Measurements from ENCODE around the gene MGAT3. TPM values are rescaled to one million over a fixed set of nuclear protein-coding genes. Genes with fewer than 3 reads are reported as not detected.

Gene MGAT3
- total and polyA plus RNA-seq, 2 donors (not counting 3 experiments of a cell fraction or from before 2014, with no cell fraction given) = not detected

- no peaks in the 10 kb centered on the region for H3K9me3 ChIP-seq (replicated peaks; ENCODE audit: control insufficient read depth, insufficient read depth, low read length)
- no peaks in the 10 kb centered on the region for H3K79me2 ChIP-seq (ENCODE audit: control insufficient read depth, insufficient read depth, low read length)
- no peak overlapping the region for H3K4me2 ChIP-seq (ENCODE audit: insufficient read depth, low read length)
- no peaks in the 10 kb centered on the region for H3K9me1 ChIP-seq (replicated peaks; ENCODE audit: control insufficient read depth, extremely low read depth, insufficient read depth, low read length)
- DNase-seq (ENCODE audit: low read depth, low spot score) = no peak
- H3K4me3 ChIP-seq (replicated peaks in 1 of 3; ENCODE audit: insufficient read depth in 1 of 3, low read depth in 1 of 3, low read length in 3 of 3) = no peak overlapping the region
- no peaks in the 10 kb centered on the region for H3K36me3 ChIP-seq (ENCODE audit: control insufficient read depth in 2 of 2, extremely low read depth in 1 of 2, insufficient read depth in 2 of 2, low read length in 2 of 2)
- H4K20me1 ChIP-seq (replicated peaks; ENCODE audit: control insufficient read depth, extremely low read depth, insufficient read depth, low read length) = no peaks in the 10 kb centered on the region
- no peak overlapping the region for H2AFZ ChIP-seq (ENCODE audit: low read depth, low read length)
- TF ChIP-seq EZH2 (IDR thresholded peaks at IDR 0.05; ENCODE audit: borderline replicate concordance, low read depth, low read length, severe bottlenecking) = no peak
- no peak for TF ChIP-seq FOS (IDR thresholded peaks at IDR 0.05; ENCODE audit: borderline replicate concordance, insufficient read depth, low read length)
- TF ChIP-seq, protein P1, sequence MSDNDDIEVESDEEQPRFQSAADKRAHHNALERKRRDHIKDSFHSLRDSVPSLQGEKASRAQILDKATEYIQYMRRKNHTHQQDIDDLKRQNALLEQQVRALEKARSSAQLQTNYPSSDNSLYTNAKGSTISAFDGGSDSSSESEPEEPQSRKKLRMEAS (IDR thresholded peaks at IDR 0.05; ENCODE audit: insufficient read depth, insufficient read length) = no peak
- no peak for TF ChIP-seq CTCF (IDR thresholded peaks at IDR 0.05; ENCODE audit: extremely low read depth in 1 of 2, insufficient read depth in 1 of 2, low read depth in 1 of 2, low read length in 2 of 2)
- TF ChIP-seq POLR2A (IDR thresholded peaks at IDR 0.05; ENCODE audit: low read depth, low read length) = no peak
- no peak for TF ChIP-seq JUN (IDR thresholded peaks at IDR 0.05; ENCODE audit: borderline replicate concordance, insufficient read depth, insufficient read length, low read depth)
- no peak for TF ChIP-seq MYC (IDR thresholded peaks at IDR 0.05; ENCODE audit: low read depth, low read length)
- no peak for TF ChIP-seq POLR2AphosphoS5 (IDR thresholded peaks at IDR 0.05; ENCODE audit: insufficient read depth, low read depth, low read length)
- TF ChIP-seq GATA2 (IDR thresholded peaks at IDR 0.05; ENCODE audit: insufficient read depth, insufficient read length, low read depth, low read length) = no peak
- H3K27ac ChIP-seq (ENCODE audit: insufficient read depth, low read depth, low read length) = no peak overlapping the region
- no peaks in the 10 kb centered on the region for H3K4me1 ChIP-seq (ENCODE audit: control insufficient read depth, extremely low read depth, insufficient read depth, low read length)
- ChIA-PET CTCF (no interaction called here), POLR2A (interaction anchor here (0.5 kb wide), 1 partner anchor 12 kb away, joined by 6 read pairs; no protein-coding TSS in a partner anchor)
- intact Hi-C loops (cut with micrococcal nuclease) = no loop called here
- BruUV-seq (replicated peaks) = no TSS peak
- H3K27me3 ChIP-seq (ENCODE audit: control insufficient read depth in 2 of 2, insufficient read depth in 2 of 2, low read length in 2 of 2) = peaks cover 6 to 7% of the 10 kb centered on the region in 2 experiments
- dilution Hi-C loops (cut with MboI; ENCODE audit: extremely low pct_ligation_motif_present, low sequenced_read_pairs) = no loop called here
- no peak overlapping the region for H3K9ac ChIP-seq (replicated peaks; ENCODE audit: extremely low read depth, insufficient read depth, low read length)
- FAIRE-seq = no peak
These were observed 6.5 kb downstream of the MGAT3 start for GRCh38 chr22:39463277-39463676.

Measured in endothelial cell of umbilical vein (primary cell).